Measurements from ENCODE around the gene ARID1B.

- no peak for TF ChIP-seq CTCF (conservative IDR thresholded peaks at IDR 0.05; ENCODE audit: low read depth, low read length)
- no peak for TF ChIP-seq EZH2 (IDR thresholded peaks at IDR 0.05; ENCODE audit: borderline replicate concordance, low read depth, low read length, poor library complexity, severe bottlenecking)
Observed at GRCh38 chr6:157169226-157169625, 392.0 kb downstream of the ARID1B start.
